Measurements from ENCODE around the gene PIK3R3.
"Not testable (repeated sequence)": the region's sequence is repeated elsewhere in the genome, so short reads cannot be mapped to it uniquely, and the experiment has no call there.

The PIK3R3 gene

GRCh38 chr1:46065405-46065804, 67.0 kb downstream of the PIK3R3 start:
- no peak for DNase-seq (ENCODE audit: low read depth)

GRCh38 chr1:46064708-46065107, 67.7 kb downstream of the PIK3R3 start:
- DNase-seq (ENCODE audit: low read depth): no peak

- DNase-seq (ENCODE audit: low read depth): peak; percentile 12
These were observed 69.6 kb downstream of the PIK3R3 start for GRCh38 chr1:46062651-46063319.

GRCh38 chr1:46061146-46061545, 71.3 kb downstream of the PIK3R3 start:
- DNase-seq (ENCODE audit: low read depth): no peak

GRCh38 chr1:46058936-46059335, 73.5 kb downstream of the PIK3R3 start:
- no peak for DNase-seq (ENCODE audit: low read depth)

- no peak for DNase-seq (ENCODE audit: low read depth)
These were observed 74.6 kb downstream of the PIK3R3 start for GRCh38 chr1:46057781-46058180.

GRCh38 chr1:46057215-46057614, 75.2 kb downstream of the PIK3R3 start:
- DNase-seq (ENCODE audit: low read depth): not testable (repeated sequence)

GRCh38 chr1:46056325-46056724, 76.1 kb downstream of the PIK3R3 start:
- no peak for DNase-seq (ENCODE audit: low read depth)

- no peak for DNase-seq (ENCODE audit: low read depth)
These were observed 78.7 kb downstream of the PIK3R3 start for GRCh38 chr1:46053734-46054133.

GRCh38 chr1:46044116-46044515, 88.3 kb downstream of the PIK3R3 start:
- no peak for DNase-seq (ENCODE audit: low read depth)

GRCh38 chr1:46043458-46044017, 88.9 kb downstream of the PIK3R3 start:
- no peak for DNase-seq (ENCODE audit: low read depth)

GRCh38 chr1:46041974-46042373, 90.5 kb downstream of the PIK3R3 start:
- no peak for DNase-seq (ENCODE audit: low read depth)

GRCh38 chr1:46041551-46041950, 90.9 kb downstream of the PIK3R3 start:
- no peak for DNase-seq (ENCODE audit: low read depth)

- no peak for DNase-seq (ENCODE audit: low read depth)
These were observed 92.8 kb downstream of the PIK3R3 start for GRCh38 chr1:46039571-46040052.

GRCh38 chr1:46036894-46037839, 95.3 kb downstream of the PIK3R3 start:
- peak; percentile 74 for DNase-seq (ENCODE audit: low read depth)

- no peak for DNase-seq (ENCODE audit: low read depth)
These were observed 97.6 kb downstream of the PIK3R3 start for GRCh38 chr1:46034601-46035516.

GRCh38 chr1:46030876-46031660, 101.4 kb downstream of the PIK3R3 start:
- no peak for DNase-seq (ENCODE audit: low read depth)

GRCh38 chr1:46030074-46030870, 102.2 kb downstream of the PIK3R3 start:
- no peak for DNase-seq (ENCODE audit: low read depth)

GRCh38 chr1:46027788-46028573, 104.4 kb downstream of the PIK3R3 start:
- no peak for DNase-seq (ENCODE audit: low read depth)

Data from activated T-cell treated with anti-CD3 and anti-CD28 coated beads for 48 hours (primary cell).